Ramos (cell line): ENCODE measurements around the gene COL5A1.

Experiments used
- in situ Hi-C: fragments of 300-500 bp; cut with MboI; formaldehyde crosslinking; loops from one replicate; pipeline ENCODE4 v1.14.3; 2022; ENCODE audit warnings: low sequenced_read_pairs; ENCODE audit not compliant: unreplicated experiment

COL5A1 gene

DNA sequence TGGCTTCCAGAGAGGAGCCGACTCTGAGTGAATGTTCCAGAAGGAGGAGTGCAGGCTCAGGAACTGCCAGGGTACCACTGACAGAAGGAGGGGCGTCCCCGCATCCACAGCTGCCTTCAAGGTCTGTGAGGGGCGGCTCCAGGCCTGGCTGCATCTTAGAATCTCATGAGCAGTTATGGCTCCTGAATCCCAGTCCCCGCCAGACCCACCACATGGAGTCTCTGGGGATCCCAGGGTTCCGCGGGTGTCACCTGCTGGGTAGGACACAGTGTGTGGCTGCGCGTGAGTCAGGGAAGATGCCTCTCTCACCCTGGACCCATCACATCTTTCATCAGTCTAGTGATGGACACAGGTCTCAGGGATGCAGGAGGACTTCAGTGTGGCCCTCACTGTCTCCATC lies 79.2 kb downstream of the COL5A1 start:
- in situ Hi-C loops, result no loop called here

DNA sequence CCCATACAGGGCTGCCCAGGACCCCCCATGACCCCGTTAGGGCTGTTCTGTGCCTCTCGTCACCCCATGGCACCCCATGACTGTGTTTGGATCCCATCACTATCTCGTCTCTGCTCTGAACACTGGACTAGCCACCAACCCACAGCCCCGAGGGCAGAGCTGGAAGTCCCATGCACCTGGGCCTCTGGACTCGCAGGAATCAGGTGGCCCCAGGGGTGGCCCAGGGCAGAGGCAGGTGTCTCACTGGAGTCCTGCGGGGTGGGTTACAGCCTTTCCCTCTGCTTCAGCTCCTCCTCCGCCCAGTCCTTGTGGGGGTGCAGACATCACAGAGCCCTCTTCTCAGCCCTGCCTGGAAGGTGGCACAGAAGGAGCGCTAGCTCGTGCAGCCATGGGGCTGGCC lies 79.7 kb downstream of the COL5A1 start:
- in situ Hi-C loops, result no loop called here

DNA sequence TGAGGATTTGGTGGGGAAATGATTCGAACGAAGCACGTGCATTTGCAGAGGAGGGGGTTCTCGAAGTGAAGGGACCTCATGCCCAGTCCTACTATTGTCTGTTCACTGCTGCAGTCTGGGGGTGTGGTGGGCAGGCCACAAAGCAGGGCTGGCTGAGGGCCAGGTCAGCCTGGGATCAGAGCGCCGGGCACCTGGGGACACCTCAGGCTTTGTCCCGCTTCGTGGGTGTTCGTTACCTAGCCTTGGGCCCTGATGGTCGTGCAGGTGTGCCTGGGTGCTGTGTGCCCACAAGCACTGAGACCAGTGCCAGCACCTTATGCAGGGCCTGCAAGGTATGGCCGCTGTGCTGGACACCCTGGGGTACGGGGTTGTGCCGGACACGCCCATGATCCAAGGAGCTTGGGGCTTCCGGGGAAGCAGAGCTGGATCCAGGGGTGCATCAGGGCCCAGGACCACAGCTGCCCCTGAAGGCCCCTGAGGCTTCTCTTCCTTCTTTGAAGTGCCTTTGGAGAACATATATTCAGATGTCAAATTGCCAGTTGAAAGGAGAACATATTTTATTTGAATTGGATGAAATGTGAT lies 80.6 kb downstream of the COL5A1 start:
- in situ Hi-C loops, result no loop called here

DNA sequence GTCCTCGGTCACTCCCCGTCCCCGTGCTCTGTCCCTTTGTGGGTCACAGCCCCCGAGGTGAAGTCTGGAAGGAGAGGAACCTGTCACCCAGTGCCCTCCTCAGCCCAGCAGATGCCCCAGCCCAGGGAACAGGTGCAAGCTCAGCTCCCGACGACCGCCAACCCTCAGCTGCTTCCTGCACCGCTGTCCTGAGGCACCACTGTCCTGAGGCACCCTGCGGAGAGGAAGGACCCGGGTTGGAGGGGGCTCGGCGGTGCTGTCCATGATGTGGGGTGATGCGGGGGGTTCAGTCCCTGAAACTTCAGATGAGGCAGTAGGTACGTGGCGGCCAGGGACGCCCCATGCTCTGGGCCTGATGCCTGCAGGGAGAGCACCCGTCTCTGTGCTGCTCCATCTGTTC lies 81.4 kb downstream of the COL5A1 start:
- in situ Hi-C loops, result no loop called here

DNA sequence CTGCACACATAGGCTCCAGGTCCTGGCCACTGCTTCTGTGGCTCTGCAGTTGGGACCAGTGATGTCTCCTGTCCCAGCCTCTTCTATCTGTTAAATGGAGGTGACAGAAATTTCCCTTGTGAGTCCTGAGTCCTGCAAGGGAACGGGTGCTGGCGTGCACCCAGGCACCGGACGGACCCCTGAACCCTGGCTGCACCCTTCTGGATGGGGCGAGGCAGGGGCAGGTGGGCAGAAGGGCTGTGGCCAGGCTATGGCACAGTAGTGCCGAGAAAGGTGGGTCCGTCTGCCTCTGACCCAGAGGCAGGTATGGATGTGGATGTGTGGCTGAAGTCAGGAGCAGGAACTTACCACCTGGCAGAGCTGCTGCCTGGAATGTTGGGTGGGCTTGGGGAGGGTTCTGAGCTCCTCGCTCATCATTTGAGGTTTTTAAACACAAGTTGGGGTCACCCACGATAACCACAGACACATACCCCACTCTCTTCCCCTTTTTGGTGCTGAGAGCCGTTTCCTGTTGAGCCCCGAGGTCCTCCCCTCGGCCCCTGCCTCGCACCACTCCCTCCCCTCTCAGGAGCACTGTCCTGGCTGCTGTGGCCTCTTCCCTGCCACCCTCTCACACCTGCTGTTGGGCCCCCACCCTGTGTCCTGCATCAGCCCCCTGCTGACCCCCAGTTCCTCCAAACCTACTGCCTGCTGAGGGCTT lies 82.0 kb downstream of the COL5A1 start:
- in situ Hi-C loops, result no loop called here

DNA sequence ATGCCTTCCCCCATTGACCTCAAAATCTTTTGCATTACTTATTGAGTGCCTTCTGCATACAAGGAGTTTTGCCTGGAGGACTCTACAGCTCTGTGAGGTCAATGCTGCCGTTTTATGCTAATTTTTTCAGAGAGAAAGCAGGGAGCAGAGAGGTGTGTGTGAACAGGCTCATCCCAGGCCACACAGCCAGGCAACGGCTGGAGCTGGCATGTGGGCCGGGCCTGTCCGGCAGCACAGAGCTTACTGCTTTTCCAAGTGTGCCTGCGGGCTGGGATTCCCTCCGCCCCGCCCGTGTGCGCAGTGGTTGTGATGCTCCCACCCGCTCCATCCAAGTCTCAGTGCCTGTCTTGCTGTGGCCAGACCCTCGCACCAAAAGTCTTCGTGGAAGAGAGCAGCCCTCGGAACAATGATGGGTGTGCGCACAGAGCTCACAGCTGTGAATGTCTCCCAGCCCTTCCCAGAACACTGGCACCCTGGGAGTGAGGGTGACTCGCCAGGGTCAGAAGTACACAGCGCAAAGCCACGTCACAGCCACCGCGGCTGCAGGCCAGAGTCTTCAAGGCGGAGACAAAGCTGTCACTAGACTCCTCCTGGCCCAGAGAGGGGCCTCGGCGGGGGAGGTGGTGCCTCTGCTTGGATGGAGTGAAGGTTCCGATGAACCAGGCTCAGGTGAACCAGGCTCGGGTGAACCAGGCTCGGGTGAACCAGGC lies 82.8 kb downstream of the COL5A1 start:
- in situ Hi-C loops, result no loop called here

DNA sequence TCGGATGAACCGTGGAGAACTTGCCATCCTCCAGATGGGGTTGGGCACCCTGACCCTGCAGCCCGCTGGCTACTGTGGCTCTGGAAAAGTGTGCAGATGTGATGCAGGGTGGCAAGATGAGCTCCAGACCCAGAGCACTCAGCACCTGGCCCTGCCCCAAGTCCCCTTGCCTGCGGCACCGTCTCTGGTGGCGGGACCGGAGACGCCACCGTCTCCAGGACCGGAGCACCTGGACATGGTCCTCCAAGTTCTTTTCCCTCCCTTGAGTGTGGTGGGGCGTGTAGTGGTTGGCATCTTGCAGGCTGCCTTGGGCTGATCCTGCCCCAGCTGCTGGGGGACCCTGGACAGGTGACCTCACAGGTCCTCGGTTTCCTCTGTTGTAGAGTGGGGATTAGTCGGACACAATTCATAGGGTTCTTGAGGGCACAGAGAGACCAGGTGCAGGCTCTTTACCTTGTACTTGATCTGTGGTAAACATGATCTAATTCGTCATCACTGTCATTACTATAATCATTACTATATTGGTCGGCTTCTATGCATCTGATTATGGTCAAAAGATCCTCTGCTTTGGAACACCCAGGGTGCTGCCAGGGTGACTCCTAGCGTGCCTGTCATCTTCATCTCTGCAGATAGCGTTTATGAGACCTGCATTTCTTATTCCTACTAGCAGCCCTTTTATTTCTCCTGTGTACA lies 83.5 kb downstream of the COL5A1 start:
- in situ Hi-C loops, result no loop called here

DNA sequence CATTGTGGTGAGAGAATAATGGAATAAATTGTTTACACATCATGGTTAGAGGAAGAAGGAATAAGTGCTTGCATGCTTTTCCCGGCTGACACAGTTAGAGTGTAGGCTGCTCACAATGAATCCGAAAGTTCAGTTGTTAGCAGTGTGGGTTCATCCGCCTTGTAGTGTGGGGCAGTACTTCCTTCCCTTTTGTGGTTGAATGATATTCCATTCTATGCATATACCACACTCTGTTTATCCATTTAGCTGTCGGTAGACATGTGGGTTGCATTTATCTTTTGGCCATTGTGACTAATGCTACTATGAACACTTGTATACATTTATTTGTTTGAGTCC lies 84.0 kb downstream of the COL5A1 start:
- in situ Hi-C loops, result no loop called here

DNA sequence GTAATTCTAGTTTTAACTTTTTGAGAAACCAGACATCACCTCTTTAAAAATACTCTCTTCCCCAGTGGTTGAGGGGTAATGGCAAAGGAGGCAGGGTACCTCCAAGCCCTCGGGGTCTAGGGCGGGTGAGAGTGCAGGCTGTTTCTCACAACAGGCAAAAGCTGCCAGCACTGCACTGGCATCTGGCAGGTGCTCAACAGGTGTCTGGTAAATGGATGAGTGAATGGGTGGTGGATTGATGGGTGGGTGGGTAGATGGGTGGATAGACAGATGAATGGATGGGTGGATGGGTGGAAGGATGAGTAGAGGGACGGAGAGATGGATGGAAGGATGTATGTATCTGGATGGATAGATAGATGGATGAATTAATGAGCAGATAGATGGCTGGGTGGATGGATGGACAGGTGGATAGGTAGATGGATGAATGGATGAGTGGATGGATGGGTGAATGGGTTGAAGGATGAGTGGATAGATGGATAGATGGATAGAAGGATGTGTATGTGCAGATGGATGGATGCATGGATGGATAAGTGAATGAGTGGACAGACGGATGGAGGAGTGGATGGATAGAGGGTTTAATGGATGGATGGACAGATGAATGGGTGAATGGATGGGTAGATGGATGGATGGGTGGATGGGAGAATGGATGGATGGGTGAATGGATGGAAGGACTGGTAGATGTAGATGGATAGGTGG lies 84.6 kb downstream of the COL5A1 start:
- in situ Hi-C loops, result no loop called here

DNA sequence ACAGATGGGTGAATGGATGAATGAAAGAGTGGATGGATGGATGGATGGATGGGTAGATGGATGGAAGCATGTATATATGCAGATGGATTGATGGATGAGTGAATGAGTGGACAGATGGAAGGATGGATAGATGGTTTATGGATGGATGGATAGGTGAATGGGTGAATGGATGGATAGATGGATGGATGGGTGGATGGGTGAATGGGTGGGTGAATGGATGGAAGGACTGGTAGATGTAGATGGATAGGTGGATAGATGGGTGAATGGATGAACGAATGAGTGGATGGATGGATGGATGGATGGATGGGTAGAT lies 85.1 kb downstream of the COL5A1 start:
- in situ Hi-C loops, result no loop called here

DNA sequence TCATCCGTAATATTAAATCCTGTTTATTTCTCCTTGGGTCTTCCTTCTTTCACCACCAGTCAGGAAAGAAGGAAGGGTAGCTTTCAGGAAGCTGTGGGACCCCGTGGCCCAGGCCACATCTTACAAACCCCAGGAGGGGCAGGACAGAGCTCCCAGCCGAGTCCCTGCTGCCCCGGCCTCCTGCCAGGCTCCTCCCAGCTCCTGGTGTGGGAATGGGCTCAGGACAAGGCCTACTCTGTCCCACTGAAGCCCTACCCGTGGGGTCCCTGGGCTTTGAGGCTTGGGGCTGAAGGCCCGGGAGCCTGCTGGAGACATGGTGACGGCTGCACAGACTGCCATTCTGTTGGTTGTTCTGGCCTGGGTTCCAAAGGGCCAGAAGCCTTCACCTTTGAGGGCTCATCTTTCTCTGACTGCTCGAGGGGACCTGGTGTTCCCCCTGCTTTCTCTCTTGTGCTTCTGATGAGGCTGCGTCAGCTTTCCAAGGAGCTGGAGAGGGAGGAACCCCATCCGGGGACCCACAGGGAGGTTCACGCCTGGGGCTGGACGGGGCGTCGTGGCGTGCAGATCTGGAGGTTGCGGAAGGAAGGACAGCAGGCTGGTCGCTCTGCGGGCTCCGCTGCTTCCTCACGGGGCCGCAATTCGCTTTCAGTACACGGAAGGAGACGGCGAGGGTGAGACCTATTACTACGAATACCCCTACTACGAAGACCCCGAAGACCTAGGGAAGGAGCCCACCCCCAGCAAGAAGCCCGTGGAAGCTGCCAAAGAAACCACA lies 86.6 kb downstream of the COL5A1 start:
- in situ Hi-C loops, result no loop called here

DNA sequence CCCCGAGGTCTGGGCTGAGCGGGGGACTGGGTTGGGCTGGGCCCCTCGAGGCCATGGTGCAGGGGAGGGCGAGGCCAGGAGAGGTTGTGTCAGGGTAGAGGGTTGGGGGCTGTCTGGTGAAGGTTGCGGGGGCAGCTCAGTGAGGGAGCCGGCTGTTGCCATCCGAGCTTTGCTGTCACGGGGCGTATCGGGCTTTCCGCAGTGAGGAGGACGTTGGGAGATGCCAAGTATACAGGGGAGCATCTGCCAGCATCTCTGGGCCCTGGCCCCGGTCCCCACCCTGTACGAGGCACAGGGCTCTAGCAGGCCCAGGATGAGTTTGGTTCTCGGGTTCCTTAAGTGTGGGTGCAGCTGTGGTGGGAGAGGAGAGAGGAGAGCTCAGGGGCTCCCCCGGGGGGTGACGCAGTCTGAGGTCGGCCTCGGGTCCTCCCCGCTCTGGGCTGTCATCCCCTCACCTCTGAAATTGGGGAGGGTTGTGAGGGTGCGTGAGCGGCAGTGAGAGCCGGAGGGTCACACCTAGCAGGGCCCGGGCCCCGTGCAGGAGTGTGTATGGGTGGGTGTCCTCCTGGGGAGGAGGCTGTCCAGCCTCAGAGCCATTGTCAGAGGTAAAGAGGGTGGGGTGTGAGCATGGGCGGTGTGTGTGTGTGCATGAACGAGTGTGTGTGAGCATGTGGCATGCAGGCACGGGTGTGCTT lies 87.3 kb downstream of the COL5A1 start:
- in situ Hi-C loops, result no loop called here

DNA sequence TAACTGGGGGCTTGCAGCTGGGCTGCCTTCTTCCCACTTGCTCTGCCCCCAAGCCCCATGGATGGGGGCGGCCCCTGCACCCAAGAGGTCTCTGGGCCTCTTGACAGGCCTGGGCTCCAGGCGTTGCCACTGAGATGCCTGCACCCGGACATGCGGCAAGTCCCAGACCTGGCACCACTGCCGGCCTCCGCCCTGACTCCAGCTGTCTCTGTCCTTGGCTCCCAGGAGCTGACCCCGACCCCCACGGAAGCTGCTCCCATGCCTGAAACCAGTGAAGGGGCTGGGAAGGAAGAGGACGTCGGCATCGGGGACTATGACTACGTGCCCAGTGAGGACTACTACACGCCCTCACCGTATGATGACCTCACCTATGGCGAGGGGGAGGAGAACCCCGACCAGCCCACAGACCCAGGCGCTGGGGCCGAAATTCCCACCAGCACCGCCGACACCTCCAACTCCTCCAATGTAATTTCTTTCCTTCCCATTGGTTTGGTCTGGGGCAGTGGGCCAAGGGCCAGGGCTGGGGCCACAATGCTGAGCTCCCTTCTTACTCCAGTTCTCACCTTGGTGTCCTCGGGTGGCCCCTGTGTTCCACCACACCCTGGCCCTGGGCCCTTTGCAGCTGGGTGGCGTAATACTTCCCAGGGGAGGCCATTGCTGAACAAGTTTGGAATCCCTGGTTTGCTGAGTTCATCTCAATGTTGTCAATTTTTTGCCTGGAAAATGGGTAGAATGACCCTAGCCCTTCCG lies 88.6 kb downstream of the COL5A1 start:
- in situ Hi-C loops, result no loop called here

DNA sequence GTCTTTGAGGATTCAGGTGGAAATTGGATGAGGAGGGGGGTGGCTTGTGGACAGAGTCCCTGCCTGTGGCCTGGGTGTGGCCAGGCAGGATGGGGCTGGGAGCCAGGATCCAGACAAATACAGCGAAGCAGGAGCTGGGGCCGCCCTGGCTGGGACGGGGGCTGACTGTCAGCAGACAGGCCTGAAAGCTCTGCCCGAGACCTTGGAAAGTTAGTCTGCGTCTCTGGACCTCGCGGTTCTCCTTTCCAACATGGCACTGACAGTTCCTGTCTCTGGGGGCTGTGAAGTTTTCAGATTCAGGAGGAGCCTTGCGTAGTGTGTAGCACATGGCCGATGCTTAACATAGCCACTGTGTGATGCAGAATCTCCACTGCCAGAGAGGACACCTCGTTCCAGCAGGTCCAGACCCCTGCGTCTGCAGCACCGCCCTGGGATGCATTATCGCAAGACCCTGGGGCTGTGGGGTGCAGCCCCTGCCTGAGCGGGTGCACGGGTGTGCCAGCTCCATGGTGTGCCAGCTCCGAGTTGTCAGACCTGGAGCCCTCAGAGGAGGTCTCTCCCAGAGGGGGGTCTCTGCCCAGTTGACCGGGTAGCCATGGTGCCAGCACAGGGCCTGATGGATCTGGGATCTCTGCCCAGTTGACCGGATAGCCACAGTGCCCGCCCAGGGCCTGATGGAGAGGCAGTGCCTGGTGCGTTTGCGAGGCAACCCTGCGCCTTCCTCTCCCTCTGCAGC lies 89.3 kb downstream of the COL5A1 start:
- in situ Hi-C loops, result no loop called here

DNA sequence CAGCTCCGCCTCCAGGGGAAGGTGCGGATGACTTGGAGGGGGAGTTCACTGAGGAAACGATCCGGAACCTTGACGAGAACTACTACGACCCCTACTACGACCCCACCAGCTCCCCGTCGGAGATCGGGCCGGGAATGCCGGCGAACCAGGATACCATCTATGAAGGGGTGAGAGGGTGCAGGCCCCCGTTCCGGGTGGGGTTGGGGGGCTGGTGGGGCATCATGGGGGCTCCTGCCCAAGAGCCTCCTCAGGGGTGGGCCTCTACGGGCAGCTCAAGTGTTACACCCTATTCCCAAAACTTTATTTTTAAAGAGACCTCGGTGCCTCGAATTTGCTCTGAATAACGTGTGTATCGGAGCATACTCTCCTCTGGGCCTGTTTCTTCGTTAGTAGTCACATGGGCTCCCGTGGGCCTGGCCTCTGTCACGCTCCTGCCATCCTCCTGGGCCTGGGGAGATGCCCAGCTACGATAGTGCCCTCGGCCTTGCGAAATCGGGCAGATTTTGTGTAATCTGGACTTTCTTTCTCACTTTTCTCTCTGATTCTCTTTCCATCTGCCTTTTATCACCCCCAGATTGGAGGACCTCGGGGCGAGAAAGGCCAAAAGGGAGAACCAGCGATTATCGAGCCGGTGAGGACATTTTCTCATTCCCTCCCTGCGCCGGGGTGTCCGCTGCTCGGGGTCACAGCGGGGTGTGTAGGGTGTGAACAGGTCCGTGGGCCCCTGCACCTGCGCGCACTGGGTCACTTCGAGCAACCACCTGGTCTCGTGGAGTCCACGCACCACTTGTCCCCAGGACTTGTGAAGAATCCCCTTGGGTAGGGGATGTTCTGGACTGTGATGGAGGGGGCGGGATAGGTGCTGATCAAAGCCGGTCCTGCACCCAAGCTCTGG lies 90.1 kb downstream of the COL5A1 start:
- in situ Hi-C loops, result no loop called here

DNA sequence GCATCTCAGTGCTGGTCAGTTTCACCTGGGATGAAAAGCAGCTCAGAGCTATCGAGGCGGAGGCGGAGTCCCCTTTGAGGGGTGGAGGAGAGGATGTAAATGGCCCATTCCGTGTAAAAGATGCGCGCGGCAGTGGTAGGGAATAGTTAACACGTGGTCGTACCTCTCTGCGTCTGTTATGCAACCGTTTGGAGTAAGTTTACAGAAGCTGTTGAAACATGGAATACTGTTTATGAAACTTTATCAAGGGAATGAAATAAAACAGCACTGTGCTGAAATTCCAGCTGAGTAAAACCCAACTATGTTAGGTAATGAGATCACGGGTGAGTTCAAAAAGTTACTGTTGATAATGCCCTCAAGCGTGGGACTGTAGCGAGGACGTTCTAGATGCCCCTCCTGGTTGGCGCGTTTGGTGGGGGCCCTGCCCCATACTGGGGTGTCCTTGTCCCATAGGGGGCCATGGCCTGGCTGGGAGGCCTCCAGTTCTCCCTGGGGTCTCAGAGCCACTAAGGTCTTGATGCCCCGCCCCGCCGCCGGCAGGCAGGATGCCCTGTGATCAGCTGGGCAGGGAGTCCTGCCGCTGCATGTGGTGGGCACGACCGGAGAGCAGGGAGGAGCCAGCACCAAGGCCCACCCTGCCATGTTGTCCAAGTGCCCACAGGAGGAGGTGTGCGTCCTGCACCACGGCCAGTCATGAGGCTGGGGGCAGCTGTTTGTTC lies 90.9 kb downstream of the COL5A1 start:
- in situ Hi-C loops, result no loop called here
